Body of pancreas (tissue), 4 donors: ENCODE data around the gene IQSEC1. TPM values are rescaled to one million over a fixed set of nuclear protein-coding genes. Genes with fewer than 3 reads are reported as not detected.

Source experiments
- ATAC-seq: fragments of 150-250 bp; one replicate; pipeline ENCODE4 v1.9.1; 2016
- DNase-seq, 4 donors: peaks; one replicate each; pipeline ENCODE4 v3.0.0-alpha.2; 2019
- H3K27ac ChIP-seq, 4 donors: fragments of 200-600 bp; sonication (generic); 1 replicate in 3 of 4; 2 replicates in 1 of 4; pipeline versions ENCODE4 v1.5.1 to v1.6.1; 2016 to 2019; ENCODE audit warnings: mild to moderate bottlenecking in 1 of 4, mixed read lengths in 1 of 4, moderate library complexity in 1 of 4
- H3K27me3 ChIP-seq, 2 donors: fragments of 200-600 bp; sonication (generic); one replicate each; pipeline ENCODE4 v1.6.0; 2016; ENCODE audit warnings: mild to moderate bottlenecking in 1 of 2
- H3K36me3 ChIP-seq, 2 donors: fragments of 200-600 bp; sonication (generic); replicated peaks in 1 of 2; 2 replicates each; pipeline ENCODE4 v1.5.1; 2016; ENCODE audit warnings: low read depth in 2 of 2; ENCODE audit not compliant: insufficient read depth in 1 of 2
- H3K4me1 ChIP-seq: fragments of 200-600 bp; sonication (generic); one replicate; pipeline ENCODE4 v1.6.0; 2016
- H3K4me3 ChIP-seq, 2 donors: fragments of 200-600 bp; sonication (generic); 1 replicate in 1 of 2; 2 replicates in 1 of 2; pipeline ENCODE4 v1.5.1; 2016 to 2019
- H3K9me3 ChIP-seq, 3 donors: fragments of 200-600 bp; sonication (generic); 1 replicate in 2 of 3; 2 replicates in 1 of 3; pipeline ENCODE4 v1.5.1; 2016
- POLR2A ChIP-seq, 3 donors: fragments of 450-650 bp; IDR thresholded peaks; one replicate each; pipeline ENCODE4 v1.6.1; 2016; ENCODE audit warnings: antibody characterized with exemption in 3 of 3, mild to moderate bottlenecking in 2 of 3
- WGBS, 2 donors: methylation state at CpG; one replicate each; pipeline ENCODE4 v1.1.5; 2017; 5-methylcytosine and 5-hydroxymethylcytosine counted together
- intact Hi-C: fragments of 100-400 bp; cut with DNase I; formaldehyde crosslinking; loops from one replicate; pipeline ENCODE4 v1.15.1; 2023
- total RNA-seq, 2 donors: library from RNA; depleted of rRNA; stranded (reverse); fragments of >200 nt; gene quantifications; one replicate each; pipeline ENCODE4 v1.1.0, GENCODE V29; 2016
- TF ChIP-seq, protein P1 (sequence below), 7 experiments: fragments of 450-650 bp in 4 of 7; fragments of 200-600 bp in 3 of 7; sonication (generic) in 3 of 7; IDR thresholded peaks; one replicate each; pipeline ENCODE4 v1.5.1; 2016 to 2019; ENCODE audit warnings: antibody characterized with exemption in 7 of 7

Gene IQSEC1
- total RNA-seq, 2 donors from 2014 or later, result 29.6 to 42.2 TPM

DNA sequence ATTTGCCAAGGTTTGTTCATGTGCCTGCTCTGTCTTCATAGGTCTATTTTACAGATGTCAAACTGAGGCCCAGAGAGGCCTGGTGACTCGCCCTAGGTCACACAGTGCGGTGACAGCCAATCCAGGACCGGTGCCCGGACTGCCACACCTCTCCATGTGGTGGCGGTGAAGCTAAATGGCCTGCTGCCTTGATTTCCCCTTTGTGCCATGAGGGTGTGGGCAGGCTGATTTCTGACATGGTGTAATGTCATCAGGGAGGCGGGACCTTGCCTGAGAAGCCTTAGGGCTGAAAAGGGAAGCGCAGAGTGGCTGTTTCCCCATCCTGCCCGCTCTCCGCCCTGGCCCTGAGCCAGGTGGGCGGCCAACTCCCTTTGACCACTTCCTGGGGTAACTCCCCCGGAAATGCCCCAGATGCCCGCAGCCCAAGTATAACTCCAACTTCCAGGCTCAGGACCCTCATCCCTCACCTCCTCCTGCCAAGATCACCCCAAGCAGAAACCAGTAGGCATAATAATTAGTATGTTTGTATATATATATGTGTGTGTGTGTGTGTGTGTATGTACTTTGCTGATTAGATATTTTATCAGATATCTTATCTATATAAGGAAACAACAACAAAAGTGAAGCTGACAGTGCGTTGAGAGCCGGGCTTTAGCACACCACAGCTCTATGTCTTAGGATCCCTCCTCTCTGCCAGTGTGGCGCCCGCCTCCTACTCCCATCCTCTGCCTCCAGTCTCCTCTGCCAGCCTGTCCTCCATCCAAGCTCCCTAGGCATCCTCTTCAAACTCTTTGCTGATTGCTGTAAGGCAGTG lies 63.9 kb downstream of the IQSEC1 start:
- H3K4me1 ChIP-seq, result no peaks in the 10 kb centered on the region
- H3K9me3 ChIP-seq, result no peaks in the 10 kb centered on the region
- H3K36me3 ChIP-seq, result no peaks in the 10 kb centered on the region
- ATAC-seq (peak; percentile 54), DNase-seq (peak in 3 of 4 donors; percentile 39 to 79 (median 40))
- WGBS, 2 donors, result 67 to 83% methylated on average over 10 to 16 of the region's 16 CpGs
- no peaks in the 10 kb centered on the region for H3K27me3 ChIP-seq
- H3K4me3 ChIP-seq, result no peak overlapping the region
- intact Hi-C loops, result no loop called here
- peak overlapping the region in 2 of 4 donors; percentile 15 to 51 for H3K27ac ChIP-seq
- no peak for TF ChIP-seq POLR2A (IDR thresholded peaks at IDR 0.05)
- TF ChIP-seq, protein P1, sequence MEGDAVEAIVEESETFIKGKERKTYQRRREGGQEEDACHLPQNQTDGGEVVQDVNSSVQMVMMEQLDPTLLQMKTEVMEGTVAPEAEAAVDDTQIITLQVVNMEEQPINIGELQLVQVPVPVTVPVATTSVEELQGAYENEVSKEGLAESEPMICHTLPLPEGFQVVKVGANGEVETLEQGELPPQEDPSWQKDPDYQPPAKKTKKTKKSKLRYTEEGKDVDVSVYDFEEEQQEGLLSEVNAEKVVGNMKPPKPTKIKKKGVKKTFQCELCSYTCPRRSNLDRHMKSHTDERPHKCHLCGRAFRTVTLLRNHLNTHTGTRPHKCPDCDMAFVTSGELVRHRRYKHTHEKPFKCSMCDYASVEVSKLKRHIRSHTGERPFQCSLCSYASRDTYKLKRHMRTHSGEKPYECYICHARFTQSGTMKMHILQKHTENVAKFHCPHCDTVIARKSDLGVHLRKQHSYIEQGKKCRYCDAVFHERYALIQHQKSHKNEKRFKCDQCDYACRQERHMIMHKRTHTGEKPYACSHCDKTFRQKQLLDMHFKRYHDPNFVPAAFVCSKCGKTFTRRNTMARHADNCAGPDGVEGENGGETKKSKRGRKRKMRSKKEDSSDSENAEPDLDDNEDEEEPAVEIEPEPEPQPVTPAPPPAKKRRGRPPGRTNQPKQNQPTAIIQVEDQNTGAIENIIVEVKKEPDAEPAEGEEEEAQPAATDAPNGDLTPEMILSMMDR (IDR thresholded peaks at IDR 0.05), result no peak

DNA sequence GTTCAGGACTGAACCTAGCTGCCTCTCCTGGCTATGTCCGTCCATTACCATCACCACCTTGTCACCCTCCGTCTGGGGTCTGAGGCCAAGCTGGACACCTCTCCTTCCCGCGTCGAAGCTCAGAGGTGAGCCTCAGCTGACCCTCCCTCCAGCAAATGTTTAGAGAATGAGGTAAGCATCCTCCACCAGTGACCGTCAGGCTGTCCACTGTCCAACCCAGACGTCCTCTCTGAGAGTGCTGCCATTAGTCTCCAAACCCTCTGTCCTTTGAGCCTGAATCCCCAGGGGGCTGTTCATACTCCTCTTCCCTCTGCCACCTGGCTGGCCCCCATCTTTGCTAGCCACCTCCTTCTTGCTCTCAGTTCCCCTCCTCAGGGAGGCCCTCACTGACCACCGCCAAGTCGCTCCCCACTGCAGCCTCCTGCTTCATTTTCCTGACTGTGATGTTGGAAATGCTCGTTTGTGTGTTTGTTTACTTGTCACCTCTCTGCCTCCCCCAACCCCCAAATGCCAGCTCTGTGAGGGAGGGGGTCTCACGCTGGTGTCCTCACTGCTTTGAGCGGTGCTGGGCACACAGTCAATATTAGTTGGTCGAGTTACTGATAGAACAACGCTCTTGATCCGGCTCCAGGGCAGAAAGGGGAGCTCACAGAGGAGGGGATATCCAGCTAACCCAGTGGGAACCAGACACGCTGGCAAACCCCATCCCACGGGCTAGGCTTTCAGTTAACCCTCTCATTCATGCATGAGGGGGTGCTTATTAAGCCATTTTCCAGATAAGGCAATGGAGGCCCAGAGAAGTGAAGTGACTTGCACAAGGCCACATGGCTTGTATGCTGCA lies 64.9 kb downstream of the IQSEC1 start:
- Histone ChIP-seq H3K27ac (peak overlapping the region in 1 of 4 donors; percentile 15), H3K4me3 (no peak overlapping the region), H3K4me1 (no peaks in the 10 kb centered on the region), H3K9me3 (no peaks in the 10 kb centered on the region), H3K36me3 (no peaks in the 10 kb centered on the region), H3K27me3 (no peaks in the 10 kb centered on the region)
- intact Hi-C loops, result no loop called here
- ATAC-seq (no peak), DNase-seq (no peak)
- TF ChIP-seq, protein P1 (IDR thresholded peaks at IDR 0.05), result no peak
- no peak for TF ChIP-seq POLR2A (IDR thresholded peaks at IDR 0.05)
- 64 to 80% methylated on average over 17 of the region's 17 CpGs for WGBS, 2 donors

DNA sequence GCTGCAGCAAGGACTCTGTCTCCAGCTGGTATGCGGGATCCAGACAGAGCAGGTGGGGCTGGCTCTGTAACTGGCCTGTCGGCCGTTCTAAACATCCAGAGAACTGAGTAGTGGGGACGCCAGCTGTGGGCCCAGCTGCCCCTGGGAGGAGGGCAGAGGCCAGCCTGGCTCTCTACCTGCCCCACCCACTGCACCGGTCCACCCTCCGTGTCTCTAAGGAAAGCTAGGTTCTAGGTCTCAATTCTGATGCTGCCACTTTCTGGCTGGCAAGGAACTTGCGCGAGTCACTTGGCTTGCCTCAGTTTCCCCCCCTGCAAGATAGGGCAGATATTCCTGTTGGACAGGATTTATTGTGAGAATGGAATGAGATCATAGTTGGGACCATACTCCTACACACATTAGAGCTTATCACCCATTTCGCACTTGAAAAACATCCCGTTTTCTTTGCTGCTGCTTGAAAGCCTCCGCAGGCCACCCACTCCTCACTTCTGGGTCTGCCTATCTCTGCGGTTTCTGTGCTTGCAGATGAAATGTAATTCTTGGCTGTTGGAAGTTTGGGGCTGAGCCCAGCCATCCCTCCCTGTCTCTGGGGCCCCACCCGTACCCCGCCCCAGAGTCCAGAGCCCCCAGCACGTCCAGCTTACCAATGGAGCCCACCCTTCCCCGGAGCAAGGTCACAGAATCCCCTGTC lies 65.8 kb downstream of the IQSEC1 start:
- Histone ChIP-seq H3K27me3 (no peaks in the 10 kb centered on the region), H3K9me3 (no peaks in the 10 kb centered on the region), H3K36me3 (no peaks in the 10 kb centered on the region), H3K4me3 (no peak overlapping the region), H3K4me1 (no peaks in the 10 kb centered on the region), H3K27ac (no peak overlapping the region)
- 82 to 83% methylated on average over 14 to 16 of the region's 16 CpGs for WGBS, 2 donors
- TF ChIP-seq, protein P1 (IDR thresholded peaks at IDR 0.05), result no peak
- TF ChIP-seq POLR2A (IDR thresholded peaks at IDR 0.05), result no peak
- no peak for DNase-seq
- intact Hi-C loops, result no loop called here
- ATAC-seq, result no peak

DNA sequence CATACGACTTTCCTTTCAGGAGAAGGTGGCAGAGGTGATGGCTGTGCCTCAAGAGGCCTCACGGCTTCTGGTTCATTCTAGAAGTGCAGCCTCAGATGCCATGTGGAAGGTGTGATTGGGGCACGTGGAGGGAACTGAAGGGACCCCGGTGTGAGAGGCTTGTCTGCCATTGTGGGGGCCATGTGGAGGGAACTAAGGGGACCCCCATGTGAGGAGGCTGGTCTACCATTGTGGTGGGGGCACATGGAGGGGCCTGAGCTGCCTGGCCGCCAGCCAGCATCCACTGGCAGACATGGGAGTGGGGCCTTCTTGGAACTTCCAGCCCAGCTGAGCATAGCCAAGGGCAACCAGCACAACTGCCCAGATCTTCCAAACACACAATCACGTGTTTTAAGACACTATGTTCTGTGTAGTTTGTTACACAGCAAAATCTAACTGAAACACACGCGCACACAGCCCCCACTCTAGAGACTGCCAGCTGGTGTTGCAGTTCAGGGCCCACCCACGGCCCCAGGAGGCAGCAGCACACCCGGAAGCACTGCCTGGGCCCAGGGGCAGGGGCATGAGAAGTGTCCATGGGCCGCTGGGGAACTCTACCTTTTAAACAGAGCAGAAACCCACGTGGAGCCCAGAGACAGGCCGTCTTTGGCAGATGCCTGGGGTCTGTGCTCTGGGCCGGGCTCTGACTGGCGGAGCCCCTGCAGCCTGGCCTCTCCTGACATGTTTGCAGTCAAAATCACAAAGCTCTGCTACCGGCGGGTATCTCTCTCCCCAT lies 66.8 kb downstream of the IQSEC1 start:
- Histone ChIP-seq H3K36me3 (no peaks in the 10 kb centered on the region), H3K9me3 (no peaks in the 10 kb centered on the region), H3K4me3 (no peak overlapping the region), H3K27me3 (no peaks in the 10 kb centered on the region), H3K27ac (no peak overlapping the region), H3K4me1 (no peaks in the 10 kb centered on the region)
- intact Hi-C loops, result no loop called here
- ATAC-seq, result no peak
- TF ChIP-seq, protein P1 (IDR thresholded peaks at IDR 0.05), result no peak
- TF ChIP-seq POLR2A (IDR thresholded peaks at IDR 0.05), result no peak
- WGBS, 2 donors, result 90 to 96% methylated on average over 11 to 17 of the region's 17 CpGs
- no peak for DNase-seq
